Fibroblast of lung (primary cell): ENCODE measurements around the gene C8B. TPM values are rescaled to one million over a fixed set of nuclear protein-coding genes. Genes with fewer than 3 reads are reported as not detected.
A peak's percentile ranks its signal among the peaks of the same experiment; 100 is the strongest.

Source experiments
- DNase-seq, 2 donors: peaks; one replicate each; pipeline versions ENCODE4 v3.0.0 to v3.0.0-alpha.2; 2010; ENCODE audit warnings: low read depth in 2 of 2
- H2AFZ ChIP-seq: 2 replicates; pipeline ENCODE4 v1.5.1; 2012; ENCODE audit warnings: low read length, control low read depth, inconsistent platforms
- H3K27ac ChIP-seq: 2 replicates; pipeline ENCODE4 v1.5.1; 2011; ENCODE audit warnings: low read length, control low read depth; ENCODE audit not compliant: insufficient read depth
- H3K27me3 ChIP-seq: 2 replicates; pipeline ENCODE4 v1.5.1; 2011; ENCODE audit warnings: mild to moderate bottlenecking, low read length; ENCODE audit not compliant: control insufficient read depth, insufficient read depth
- H3K36me3 ChIP-seq: 2 replicates; pipeline ENCODE4 v1.5.1; 2011; ENCODE audit warnings: low read length; ENCODE audit not compliant: control insufficient read depth, insufficient read depth
- H3K4me1 ChIP-seq: 2 replicates; pipeline ENCODE4 v1.5.1; 2011; ENCODE audit warnings: low read length; ENCODE audit not compliant: control insufficient read depth, insufficient read depth; ENCODE audit errors: extremely low read depth
- H3K4me2 ChIP-seq: 2 replicates; pipeline ENCODE4 v1.5.1; 2011; ENCODE audit warnings: low read length, control low read depth; ENCODE audit not compliant: insufficient read depth; ENCODE audit errors: extremely low read depth
- H3K4me3 ChIP-seq, 4 experiments: fragments of 200-600 bp in 1 of 4; sonication (generic) in 1 of 4; replicated peaks in 1 of 4; 2 replicates each; pipeline ENCODE4 v1.5.1; 2011 to 2016; ENCODE audit warnings: low read length in 4 of 4, low read depth in 3 of 4, mild to moderate bottlenecking in 3 of 4, control low read depth in 2 of 4, inconsistent platforms in 1 of 4, mixed read lengths in 1 of 4; ENCODE audit not compliant: insufficient read depth in 1 of 4; ENCODE audit errors: control extremely low read depth in 1 of 4
- H3K79me2 ChIP-seq: 2 replicates; pipeline ENCODE4 v1.5.1; 2012; ENCODE audit warnings: mild to moderate bottlenecking, low read length, inconsistent platforms; ENCODE audit not compliant: control insufficient read depth, insufficient read depth
- H3K9ac ChIP-seq: 2 replicates; pipeline ENCODE4 v1.5.1; 2011; ENCODE audit warnings: mild to moderate bottlenecking, low read length, control low read depth; ENCODE audit not compliant: insufficient read depth
- H3K9me3 ChIP-seq: 2 replicates; pipeline ENCODE4 v1.5.1; 2012; ENCODE audit warnings: low read depth, low read length; ENCODE audit not compliant: control insufficient read depth, insufficient read depth
- H4K20me1 ChIP-seq: 2 replicates; pipeline ENCODE4 v1.5.1; 2011; ENCODE audit warnings: low read length; ENCODE audit not compliant: control insufficient read depth, insufficient read depth; ENCODE audit errors: extremely low read depth
- EZH2 ChIP-seq: IDR thresholded peaks from 2 replicates; pipeline ENCODE4 v1.5.1; 2012; ENCODE audit warnings: low read length, control low read depth, mild to moderate bottlenecking; ENCODE audit errors: missing control alignments
- polyA plus RNA-seq, 2 donors: library from polyadenylated mRNA; depleted of rRNA in 1 of 2; stranded (reverse) in 1 of 2; unstranded in 1 of 2; fragments of >200 nt; gene quantifications; 2 replicates each; pipeline ENCODE4 v1.2.1, GENCODE V29; 2011 to 2012; ENCODE audit warnings: missing spikeins in 1 of 2
- total RNA-seq: library from RNA; depleted of rRNA; stranded (reverse); fragments of >200 nt; gene quantifications from 2 replicates; pipeline ENCODE4 v1.2.1, GENCODE V29; 2014
- TF ChIP-seq, protein P1 (sequence below), 2 donors: IDR thresholded peaks in 1 of 2; conservative IDR thresholded peaks in 1 of 2; 1 replicate in 1 of 2; 2 replicates in 1 of 2; pipeline ENCODE4 v1.5.1; 2011 to 2012; ENCODE audit warnings: low read length in 2 of 2, control low read depth in 1 of 2, inconsistent platforms in 1 of 2, low read depth in 1 of 2, mild to moderate bottlenecking in 1 of 2

The C8B gene
- total and polyA plus RNA-seq, 2 donors (not counting 1 experiment from before 2014, with no cell fraction given): not detected

DNA sequence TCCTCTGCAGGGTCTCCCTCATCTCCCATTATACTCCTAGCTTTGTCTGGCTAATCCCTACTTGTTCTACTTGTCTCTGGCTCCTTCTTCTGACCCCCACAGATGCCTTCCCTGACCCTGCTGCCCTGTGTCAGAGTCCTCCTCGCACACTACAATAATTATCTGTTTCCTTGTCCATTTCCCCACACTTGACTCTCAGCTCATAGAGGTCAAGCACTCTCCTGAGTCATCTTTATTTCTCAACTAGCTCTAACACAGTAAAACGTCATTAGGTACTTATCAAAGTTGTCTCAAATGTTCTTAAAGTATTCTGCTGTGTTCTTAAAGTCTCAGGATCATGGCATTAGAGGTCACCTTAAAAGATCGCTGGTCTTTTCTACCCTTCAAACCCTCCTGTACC is 64.1 kb downstream of the C8B start:
- Histone ChIP-seq H3K4me2 (no peak overlapping the region), H2AFZ (no peak overlapping the region), H3K4me3 (no peak overlapping the region), H3K9ac (no peak overlapping the region), H3K27ac (no peak overlapping the region), H3K4me1 (no peaks in the 10 kb centered on the region), H3K27me3 (no peaks in the 10 kb centered on the region), H3K79me2 (no peaks in the 10 kb centered on the region), H4K20me1 (no peaks in the 10 kb centered on the region), H3K36me3 (no peaks in the 10 kb centered on the region), H3K9me3 (no peaks in the 10 kb centered on the region)
- DNase-seq: peak; percentile 9 to 44
- TF ChIP-seq, protein P1, sequence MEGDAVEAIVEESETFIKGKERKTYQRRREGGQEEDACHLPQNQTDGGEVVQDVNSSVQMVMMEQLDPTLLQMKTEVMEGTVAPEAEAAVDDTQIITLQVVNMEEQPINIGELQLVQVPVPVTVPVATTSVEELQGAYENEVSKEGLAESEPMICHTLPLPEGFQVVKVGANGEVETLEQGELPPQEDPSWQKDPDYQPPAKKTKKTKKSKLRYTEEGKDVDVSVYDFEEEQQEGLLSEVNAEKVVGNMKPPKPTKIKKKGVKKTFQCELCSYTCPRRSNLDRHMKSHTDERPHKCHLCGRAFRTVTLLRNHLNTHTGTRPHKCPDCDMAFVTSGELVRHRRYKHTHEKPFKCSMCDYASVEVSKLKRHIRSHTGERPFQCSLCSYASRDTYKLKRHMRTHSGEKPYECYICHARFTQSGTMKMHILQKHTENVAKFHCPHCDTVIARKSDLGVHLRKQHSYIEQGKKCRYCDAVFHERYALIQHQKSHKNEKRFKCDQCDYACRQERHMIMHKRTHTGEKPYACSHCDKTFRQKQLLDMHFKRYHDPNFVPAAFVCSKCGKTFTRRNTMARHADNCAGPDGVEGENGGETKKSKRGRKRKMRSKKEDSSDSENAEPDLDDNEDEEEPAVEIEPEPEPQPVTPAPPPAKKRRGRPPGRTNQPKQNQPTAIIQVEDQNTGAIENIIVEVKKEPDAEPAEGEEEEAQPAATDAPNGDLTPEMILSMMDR (conservative IDR thresholded peaks at IDR 0.05 in 1 of 2, IDR thresholded peaks at IDR 0.05 in 1 of 2; ENCODE audit: low read depth in 1 of 2, low read length in 2 of 2): no peak
- TF ChIP-seq EZH2: no peak

DNA sequence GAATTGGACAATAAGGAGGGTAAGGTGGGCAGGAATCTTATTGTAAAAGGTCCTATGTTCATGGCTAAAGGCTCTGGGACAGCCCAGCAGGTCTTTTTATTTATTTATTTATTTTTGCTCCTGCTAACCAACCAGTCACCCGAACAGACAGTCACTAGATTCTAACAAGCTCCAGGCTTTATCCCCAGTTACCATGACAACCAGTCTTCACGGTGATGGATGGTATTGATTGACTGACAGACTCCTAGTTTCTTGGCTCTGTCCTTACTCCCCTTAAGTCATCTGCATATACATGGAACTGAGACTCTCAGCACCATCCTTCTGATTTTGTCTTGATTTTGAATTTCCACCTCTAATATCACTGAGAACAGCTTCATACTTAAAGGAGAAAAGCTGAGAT is 66.9 kb downstream of the C8B start:
- Histone ChIP-seq H3K27ac (no peak overlapping the region), H3K27me3 (no peaks in the 10 kb centered on the region), H3K36me3 (no peaks in the 10 kb centered on the region), H3K4me3 (no peak overlapping the region), H4K20me1 (no peaks in the 10 kb centered on the region), H3K9ac (no peak overlapping the region), H2AFZ (no peak overlapping the region), H3K4me2 (no peak overlapping the region), H3K79me2 (no peaks in the 10 kb centered on the region), H3K9me3 (no peaks in the 10 kb centered on the region), H3K4me1 (no peaks in the 10 kb centered on the region)
- TF ChIP-seq EZH2: no peak
- TF ChIP-seq, protein P1 (conservative IDR thresholded peaks at IDR 0.05 in 1 of 2, IDR thresholded peaks at IDR 0.05 in 1 of 2; ENCODE audit: low read depth in 1 of 2, low read length in 2 of 2): no peak
- no peak for DNase-seq

DNA sequence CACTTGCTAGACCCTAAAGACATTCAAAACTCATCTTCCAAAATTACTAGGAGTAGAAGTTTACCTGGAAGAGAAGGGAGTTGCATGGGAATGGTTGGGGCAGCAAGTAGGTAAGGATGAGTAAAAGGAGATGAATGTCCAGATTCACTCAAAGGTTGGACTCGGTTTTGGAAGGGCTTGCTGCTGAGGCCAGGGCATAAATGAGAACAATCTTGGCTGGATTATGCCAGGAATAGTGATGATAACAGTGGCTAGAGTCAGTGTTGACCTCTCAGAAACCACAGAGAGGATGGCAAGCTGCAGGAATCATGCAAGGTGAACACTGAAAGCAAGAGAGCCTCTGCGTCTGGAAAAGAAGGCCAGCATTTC is 67.8 kb downstream of the C8B start:
- no peak overlapping the region for H3K9ac ChIP-seq
- H3K4me3 ChIP-seq: no peak overlapping the region
- H3K27me3 ChIP-seq: no peaks in the 10 kb centered on the region
- H3K4me1 ChIP-seq: no peaks in the 10 kb centered on the region
- H4K20me1 ChIP-seq: no peaks in the 10 kb centered on the region
- no peak for TF ChIP-seq EZH2
- TF ChIP-seq, protein P1 (conservative IDR thresholded peaks at IDR 0.05 in 1 of 2, IDR thresholded peaks at IDR 0.05 in 1 of 2; ENCODE audit: low read depth in 1 of 2, low read length in 2 of 2): no peak
- H2AFZ ChIP-seq: no peak overlapping the region
- H3K9me3 ChIP-seq: no peaks in the 10 kb centered on the region
- no peaks in the 10 kb centered on the region for H3K79me2 ChIP-seq
- no peak overlapping the region for H3K4me2 ChIP-seq
- no peaks in the 10 kb centered on the region for H3K36me3 ChIP-seq
- no peak overlapping the region for H3K27ac ChIP-seq
- DNase-seq: no peak
